HepG2 (cell line): Measurements from ENCODE around the gene HDGFL2. TPM values are rescaled to one million over a fixed set of nuclear protein-coding genes. Genes with fewer than 3 reads are reported as not detected.

Source experiments
- ETV5 ChIP-seq: IDR thresholded peaks from 2 replicates; pipeline ENCODE4 v1.6.1; 2018; ENCODE audit warnings: missing biosample characterization, missing genetic modification reagents, inconsistent platforms, borderline replicate concordance
- HNF4G ChIP-seq, 2 experiments: sonication (generic) in 1 of 2; formaldehyde crosslinking in 1 of 2; IDR thresholded peaks; 2 replicates each; pipeline versions ENCODE4 v1.4.0 to v1.6.1; 2011 to 2020; ENCODE audit warnings: borderline replicate concordance in 2 of 2, low read depth in 2 of 2, mild to moderate bottlenecking in 2 of 2, low read length in 1 of 2, missing genetic modification reagents in 1 of 2, moderate library complexity in 1 of 2
- IRX3 ChIP-seq: sonication (generic); formaldehyde crosslinking; IDR thresholded peaks from 2 replicates; pipeline ENCODE4 v1.8.1; 2023; ENCODE audit warnings: mild to moderate bottlenecking, low read depth, missing genetic modification reagents, borderline replicate concordance
- KLF6 ChIP-seq: IDR thresholded peaks from 2 replicates; pipeline ENCODE4 v1.8.0; 2016; ENCODE audit warnings: missing biosample characterization, missing genetic modification reagents
- MATR3 ChIP-seq: sonication (generic); formaldehyde crosslinking; IDR thresholded peaks from 2 replicates; pipeline ENCODE4 v1.4.0; 2020; ENCODE audit warnings: missing genetic modification reagents
- MTF1 ChIP-seq: sonication (generic); formaldehyde crosslinking; IDR thresholded peaks from 2 replicates; pipeline ENCODE4 v1.5.0; 2020; ENCODE audit warnings: missing genetic modification reagents
- POLR2AphosphoS5 ChIP-seq: IDR thresholded peaks from 2 replicates; pipeline ENCODE4 v1.6.1; 2012; ENCODE audit warnings: low read depth, low read length
- RCOR2 ChIP-seq: IDR thresholded peaks from 2 replicates; pipeline ENCODE4 v1.6.1; 2016; ENCODE audit warnings: missing biosample characterization, missing genetic modification reagents
- SYNCRIP ChIP-seq: fragments of 200-400 bp; formaldehyde crosslinking; IDR thresholded peaks from 2 replicates; pipeline ENCODE4 v1.6.1; 2018; ENCODE audit warnings: mild to moderate bottlenecking, low read depth, low read length; ENCODE audit not compliant: insufficient read depth
- TCF12 ChIP-seq, 2 experiments: fragments of 450-650 bp in 1 of 2; sonication (generic) in 1 of 2; formaldehyde crosslinking in 1 of 2; IDR thresholded peaks; 2 replicates each; pipeline versions ENCODE4 v1.6.1 to v1.8.0; 2017 to 2022; ENCODE audit warnings: antibody characterized with exemption in 1 of 2, mild to moderate bottlenecking in 1 of 2, missing genetic modification reagents in 1 of 2, moderate library complexity in 1 of 2
- TMF1 ChIP-seq: sonication (generic); formaldehyde crosslinking; IDR thresholded peaks from 2 replicates; pipeline ENCODE4 v1.8.1; 2022; ENCODE audit warnings: low read depth, missing genetic modification reagents
- ZBTB7A ChIP-seq: sonication (generic); formaldehyde crosslinking; IDR thresholded peaks from 2 replicates; pipeline ENCODE4 v1.8.0; 2022; ENCODE audit warnings: mild to moderate bottlenecking, missing genetic modification reagents
- ZFX ChIP-seq: sonication (generic); formaldehyde crosslinking; IDR thresholded peaks from 2 replicates; pipeline ENCODE4 v1.4.0; 2020; ENCODE audit warnings: mild to moderate bottlenecking, low read depth, missing genetic modification reagents, moderate library complexity
- ZMAT3 ChIP-seq: sonication (generic); formaldehyde crosslinking; conservative IDR thresholded peaks from 2 replicates; pipeline ENCODE4 v1.7.0; 2021; ENCODE audit warnings: missing genetic modification reagents
- polyA plus RNA-seq, 8 experiments: library from polyadenylated mRNA; depleted of rRNA in 3 of 8; stranded (reverse) in 7 of 8; unstranded in 1 of 8; fragments of >200 nt; fragmentation: Illumina TruSeq in 4 of 8; extraction: Trizol in 4 of 8; gene quantifications; 2 replicates each; pipeline versions ENCODE4 v1.2.1 to v1.2.3, GENCODE V29; 2011 to 2016; ENCODE audit warnings: low read depth in 4 of 8, missing spikeins in 1 of 8, mixed read lengths in 1 of 8; ENCODE audit not compliant: insufficient read depth in 1 of 8
- total RNA-seq, 5 experiments: library from RNA; depleted of rRNA; stranded (reverse); fragments of >200 nt; fragmentation: Illumina TruSeq; extraction: Trizol; gene quantifications; 2 replicates each; pipeline ENCODE4 v1.2.3, GENCODE V29; 2016; ENCODE audit warnings: low read depth in 1 of 5
- TF ChIP-seq, protein P1 (sequence below): sonication (generic); formaldehyde crosslinking; IDR thresholded peaks from 2 replicates; pipeline ENCODE4 v1.5.1; 2020; ENCODE audit warnings: mild to moderate bottlenecking, missing genetic modification reagents, borderline replicate concordance
- TF ChIP-seq, protein P2 (sequence below): sonication (generic); formaldehyde crosslinking; IDR thresholded peaks from 2 replicates; pipeline ENCODE4 v1.5.1; 2020; ENCODE audit warnings: missing genetic modification reagents, mild to moderate bottlenecking, borderline replicate concordance

Gene HDGFL2
- total and polyA plus RNA-seq, 2 of the 13 experiments (the other 11 are each of a cell fraction or from before 2014, with no cell fraction given), result 20.0 to 51.1 TPM

DNA sequence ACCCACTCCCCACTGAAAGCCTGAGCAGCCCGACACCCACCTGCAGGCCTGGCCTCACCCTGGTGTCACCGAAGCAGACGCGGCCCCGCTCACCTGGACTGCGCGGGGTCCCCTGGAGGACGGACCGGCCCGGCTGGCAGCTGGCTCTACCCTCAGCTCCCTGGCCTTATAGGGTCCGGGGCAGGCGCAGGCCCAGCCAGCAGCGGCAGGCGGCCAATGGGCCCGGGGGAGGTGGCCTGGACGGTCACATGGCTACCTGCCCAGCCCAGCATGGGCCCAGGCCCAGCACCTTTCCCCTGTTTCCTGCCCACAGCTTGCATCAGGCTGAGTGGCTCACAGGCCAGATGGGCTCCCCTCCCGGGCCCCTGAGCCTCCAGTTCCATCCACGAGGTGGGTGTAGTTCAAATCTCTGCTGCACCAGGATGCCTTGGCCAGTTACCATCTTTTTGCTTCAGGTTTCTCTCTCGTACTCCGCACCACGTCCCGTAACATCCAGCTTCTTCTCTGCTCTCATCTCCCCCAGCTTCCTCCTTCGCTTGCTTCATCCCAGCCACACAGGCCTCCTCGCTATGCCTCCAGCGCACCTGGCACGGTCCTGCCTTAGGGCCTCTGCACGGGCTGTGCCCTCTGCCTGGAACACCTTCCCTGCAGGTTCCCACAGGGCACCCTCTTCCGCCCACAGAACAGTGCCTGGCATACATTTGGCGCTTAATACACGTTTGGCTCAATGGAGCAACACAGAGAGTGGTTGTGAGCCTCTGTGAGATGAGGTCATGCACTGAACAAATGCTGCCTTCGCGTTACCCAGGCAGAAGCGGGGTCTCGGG lies 46.5 kb downstream of the HDGFL2 start, which contains the start of gene PLIN4 (continued):
- TF ChIP-seq MTF1 (CRISPR knock-in tag) (no peak), KLF6 (CRISPR knock-in tag) (0 out of 2 replicates have a peak, but pooled peaks have one; percentile 65), ZBTB7A (CRISPR knock-in tag) (peak; percentile 32; the same call in 1 of the 2 replicates), SYNCRIP (no peak), MATR3 (CRISPR knock-in tag) (no peak), ETV5 (CRISPR knock-in tag) (peak; percentile 20; the same call in 1 of the 2 replicates), POLR2AphosphoS5 (peak; percentile 41; the same call in 1 of the 2 replicates), IRX3 (CRISPR knock-in tag) (no peak), HNF4G (IDR thresholded peaks at IDR 0.05; ENCODE audit: borderline replicate concordance, low read depth, low read length) (no peak), HNF4G (CRISPR knock-in tag; IDR thresholded peaks at IDR 0.05; ENCODE audit: borderline replicate concordance, low read depth) (no peak), ZMAT3 (CRISPR knock-in tag) (no peak), RCOR2 (CRISPR knock-in tag) (no peak), TCF12 (IDR thresholded peaks at IDR 0.05) (no peak), TCF12 (CRISPR knock-in tag; IDR thresholded peaks at IDR 0.05) (no peak), ZFX (peak; percentile 85), TMF1 (CRISPR knock-in tag) (no peak)
- TF ChIP-seq, protein P1, sequence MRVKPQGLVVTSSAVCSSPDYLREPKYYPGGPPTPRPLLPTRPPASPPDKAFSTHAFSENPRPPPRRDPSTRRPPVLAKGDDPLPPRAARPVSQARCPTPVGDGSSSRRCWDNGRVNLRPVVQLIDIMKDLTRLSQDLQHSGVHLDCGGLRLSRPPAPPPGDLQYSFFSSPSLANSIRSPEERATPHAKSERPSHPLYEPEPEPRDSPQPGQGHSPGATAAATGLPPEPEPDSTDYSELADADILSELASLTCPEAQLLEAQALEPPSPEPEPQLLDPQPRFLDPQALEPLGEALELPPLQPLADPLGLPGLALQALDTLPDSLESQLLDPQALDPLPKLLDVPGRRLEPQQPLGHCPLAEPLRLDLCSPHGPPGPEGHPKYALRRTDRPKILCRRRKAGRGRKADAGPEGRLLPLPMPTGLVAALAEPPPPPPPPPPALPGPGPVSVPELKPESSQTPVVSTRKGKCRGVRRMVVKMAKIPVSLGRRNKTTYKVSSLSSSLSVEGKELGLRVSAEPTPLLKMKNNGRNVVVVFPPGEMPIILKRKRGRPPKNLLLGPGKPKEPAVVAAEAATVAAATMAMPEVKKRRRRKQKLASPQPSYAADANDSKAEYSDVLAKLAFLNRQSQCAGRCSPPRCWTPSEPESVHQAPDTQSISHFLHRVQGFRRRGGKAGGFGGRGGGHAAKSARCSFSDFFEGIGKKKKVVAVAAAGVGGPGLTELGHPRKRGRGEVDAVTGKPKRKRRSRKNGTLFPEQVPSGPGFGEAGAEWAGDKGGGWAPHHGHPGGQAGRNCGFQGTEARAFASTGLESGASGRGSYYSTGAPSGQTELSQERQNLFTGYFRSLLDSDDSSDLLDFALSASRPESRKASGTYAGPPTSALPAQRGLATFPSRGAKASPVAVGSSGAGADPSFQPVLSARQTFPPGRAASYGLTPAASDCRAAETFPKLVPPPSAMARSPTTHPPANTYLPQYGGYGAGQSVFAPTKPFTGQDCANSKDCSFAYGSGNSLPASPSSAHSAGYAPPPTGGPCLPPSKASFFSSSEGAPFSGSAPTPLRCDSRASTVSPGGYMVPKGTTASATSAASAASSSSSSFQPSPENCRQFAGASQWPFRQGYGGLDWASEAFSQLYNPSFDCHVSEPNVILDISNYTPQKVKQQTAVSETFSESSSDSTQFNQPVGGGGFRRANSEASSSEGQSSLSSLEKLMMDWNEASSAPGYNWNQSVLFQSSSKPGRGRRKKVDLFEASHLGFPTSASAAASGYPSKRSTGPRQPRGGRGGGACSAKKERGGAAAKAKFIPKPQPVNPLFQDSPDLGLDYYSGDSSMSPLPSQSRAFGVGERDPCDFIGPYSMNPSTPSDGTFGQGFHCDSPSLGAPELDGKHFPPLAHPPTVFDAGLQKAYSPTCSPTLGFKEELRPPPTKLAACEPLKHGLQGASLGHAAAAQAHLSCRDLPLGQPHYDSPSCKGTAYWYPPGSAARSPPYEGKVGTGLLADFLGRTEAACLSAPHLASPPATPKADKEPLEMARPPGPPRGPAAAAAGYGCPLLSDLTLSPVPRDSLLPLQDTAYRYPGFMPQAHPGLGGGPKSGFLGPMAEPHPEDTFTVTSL (CRISPR knock-in tag), result no peak
- TF ChIP-seq, protein P2, sequence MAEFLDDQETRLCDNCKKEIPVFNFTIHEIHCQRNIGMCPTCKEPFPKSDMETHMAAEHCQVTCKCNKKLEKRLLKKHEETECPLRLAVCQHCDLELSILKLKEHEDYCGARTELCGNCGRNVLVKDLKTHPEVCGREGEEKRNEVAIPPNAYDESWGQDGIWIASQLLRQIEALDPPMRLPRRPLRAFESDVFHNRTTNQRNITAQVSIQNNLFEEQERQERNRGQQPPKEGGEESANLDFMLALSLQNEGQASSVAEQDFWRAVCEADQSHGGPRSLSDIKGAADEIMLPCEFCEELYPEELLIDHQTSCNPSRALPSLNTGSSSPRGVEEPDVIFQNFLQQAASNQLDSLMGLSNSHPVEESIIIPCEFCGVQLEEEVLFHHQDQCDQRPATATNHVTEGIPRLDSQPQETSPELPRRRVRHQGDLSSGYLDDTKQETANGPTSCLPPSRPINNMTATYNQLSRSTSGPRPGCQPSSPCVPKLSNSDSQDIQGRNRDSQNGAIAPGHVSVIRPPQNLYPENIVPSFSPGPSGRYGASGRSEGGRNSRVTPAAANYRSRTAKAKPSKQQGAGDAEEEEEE (CRISPR knock-in tag), result no peak
